Camera-type eye (tissue), 1 donor: ENCODE measurements around the gene RNF144A. TPM values are rescaled to one million over a fixed set of nuclear protein-coding genes. Genes with fewer than 3 reads are reported as not detected.

Experiments
- total RNA-seq: library from RNA; depleted of rRNA; stranded (reverse); fragments of >200 nt; gene quantifications from one replicate; pipeline ENCODE4 v1.2.3, GENCODE V29; 2014

RNF144A gene, protein sequence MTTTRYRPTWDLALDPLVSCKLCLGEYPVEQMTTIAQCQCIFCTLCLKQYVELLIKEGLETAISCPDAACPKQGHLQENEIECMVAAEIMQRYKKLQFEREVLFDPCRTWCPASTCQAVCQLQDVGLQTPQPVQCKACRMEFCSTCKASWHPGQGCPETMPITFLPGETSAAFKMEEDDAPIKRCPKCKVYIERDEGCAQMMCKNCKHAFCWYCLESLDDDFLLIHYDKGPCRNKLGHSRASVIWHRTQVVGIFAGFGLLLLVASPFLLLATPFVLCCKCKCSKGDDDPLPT
- total RNA-seq: 52.6 TPM

DNA sequence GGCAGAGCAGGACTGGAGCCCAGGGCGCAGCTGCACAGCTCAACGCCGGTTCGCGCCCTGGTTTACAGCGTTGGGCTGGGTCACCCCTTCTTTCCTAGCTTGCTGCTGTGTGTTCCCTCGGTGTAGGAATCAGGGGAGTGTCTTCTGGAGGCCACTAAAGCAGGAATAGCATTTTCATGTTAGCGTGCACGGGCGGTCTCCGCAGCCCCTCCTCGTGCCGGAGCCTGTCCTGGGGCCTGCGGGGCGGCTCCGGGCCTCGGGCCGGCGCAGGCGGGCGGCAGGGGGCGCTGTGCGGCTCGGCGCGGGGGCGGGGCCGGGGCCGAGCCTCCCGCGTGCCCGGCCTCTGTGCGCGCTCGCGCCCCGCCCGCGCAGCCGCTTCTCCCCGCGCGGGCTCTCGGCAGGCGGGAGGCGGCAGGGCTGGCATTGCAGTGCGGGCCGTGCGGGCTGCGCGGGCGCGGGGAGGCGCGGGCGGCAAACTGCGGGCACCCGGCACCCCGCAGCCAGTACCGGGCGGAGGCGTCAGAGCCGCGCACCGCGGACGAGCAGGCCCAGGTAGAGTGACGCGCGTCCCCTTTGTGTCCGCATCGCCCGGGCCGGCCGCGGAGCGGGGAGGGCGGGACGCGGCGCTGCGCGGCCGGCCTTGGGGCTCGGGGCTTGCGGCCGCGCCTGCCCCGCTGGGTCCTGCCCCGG, at the start of gene RNF144A:
RNF144A (plus strand) TSS at position 342 of the 690 bp plus-strand sequence. CDS start 79,515 bp downstream, outside the sequence.

DNA sequence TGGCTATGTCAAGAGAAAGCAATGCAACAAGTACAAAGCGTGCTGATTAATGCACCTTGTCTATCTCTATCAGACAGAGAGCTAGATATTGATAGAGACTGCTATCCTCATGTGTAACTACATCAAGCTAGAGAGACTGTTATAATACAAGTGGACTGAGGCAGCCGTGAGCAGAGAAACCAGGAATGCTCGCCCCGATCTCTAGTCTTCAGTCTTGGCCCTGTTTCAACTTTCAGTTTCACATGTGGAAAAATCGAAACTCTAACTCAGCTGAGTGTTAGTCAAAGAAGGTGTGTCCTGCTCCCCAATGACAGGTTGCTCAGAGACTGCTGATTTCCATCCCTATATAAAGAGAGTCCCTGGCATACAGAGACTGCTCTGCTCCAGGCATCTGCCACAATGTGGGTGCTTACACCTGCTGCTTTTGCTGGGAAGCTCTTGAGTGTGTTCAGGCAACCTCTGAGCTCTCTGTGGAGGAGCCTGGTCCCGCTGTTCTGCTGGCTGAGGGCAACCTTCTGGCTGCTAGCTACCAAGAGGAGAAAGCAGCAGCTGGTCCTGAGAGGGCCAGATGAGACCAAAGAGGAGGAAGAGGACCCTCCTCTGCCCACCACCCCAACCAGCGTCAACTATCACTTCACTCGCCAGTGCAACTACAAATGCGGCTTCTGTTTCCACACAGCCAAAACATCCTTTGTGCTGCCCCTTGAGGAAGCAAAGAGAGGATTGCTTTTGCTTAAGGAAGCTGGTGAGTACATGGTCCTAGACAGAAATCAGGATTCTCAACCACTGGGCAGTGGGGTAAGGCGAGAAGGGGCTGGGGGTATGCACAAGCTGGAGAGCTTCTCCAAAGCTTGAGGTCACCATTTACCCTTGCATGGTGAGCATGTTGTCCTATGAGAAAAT, 39.6 kb upstream of the RNF144A start, which contains the start of gene RSAD2:
RSAD2 (plus strand) TSS at position 376 of the 903 bp plus-strand sequence; CDS start at position 400, 24 bp downstream.

Other genes starting within 250 kb of the RNF144A start
- gene CMPK2, start 51.5 kb upstream of the RNF144A start, total RNA-seq: 7.6 TPM
- gene RSAD2, start 39.6 kb upstream of the RNF144A start, total RNA-seq: 7.9 TPM